Germinal center (tissue), 1 donor: ENCODE results near the gene GOLM1.
"Not testable (repeated sequence)": the region's sequence is repeated elsewhere in the genome, so short reads cannot be mapped to it uniquely, and the experiment has no call there.

Experiments used
- DNase-seq: peaks from one replicate; pipeline ENCODE4 v3.0.0; 2012; ENCODE audit warnings: mixed read lengths, low spot score

Gene GOLM1, protein sequence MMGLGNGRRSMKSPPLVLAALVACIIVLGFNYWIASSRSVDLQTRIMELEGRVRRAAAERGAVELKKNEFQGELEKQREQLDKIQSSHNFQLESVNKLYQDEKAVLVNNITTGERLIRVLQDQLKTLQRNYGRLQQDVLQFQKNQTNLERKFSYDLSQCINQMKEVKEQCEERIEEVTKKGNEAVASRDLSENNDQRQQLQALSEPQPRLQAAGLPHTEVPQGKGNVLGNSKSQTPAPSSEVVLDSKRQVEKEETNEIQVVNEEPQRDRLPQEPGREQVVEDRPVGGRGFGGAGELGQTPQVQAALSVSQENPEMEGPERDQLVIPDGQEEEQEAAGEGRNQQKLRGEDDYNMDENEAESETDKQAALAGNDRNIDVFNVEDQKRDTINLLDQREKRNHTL

DNA sequence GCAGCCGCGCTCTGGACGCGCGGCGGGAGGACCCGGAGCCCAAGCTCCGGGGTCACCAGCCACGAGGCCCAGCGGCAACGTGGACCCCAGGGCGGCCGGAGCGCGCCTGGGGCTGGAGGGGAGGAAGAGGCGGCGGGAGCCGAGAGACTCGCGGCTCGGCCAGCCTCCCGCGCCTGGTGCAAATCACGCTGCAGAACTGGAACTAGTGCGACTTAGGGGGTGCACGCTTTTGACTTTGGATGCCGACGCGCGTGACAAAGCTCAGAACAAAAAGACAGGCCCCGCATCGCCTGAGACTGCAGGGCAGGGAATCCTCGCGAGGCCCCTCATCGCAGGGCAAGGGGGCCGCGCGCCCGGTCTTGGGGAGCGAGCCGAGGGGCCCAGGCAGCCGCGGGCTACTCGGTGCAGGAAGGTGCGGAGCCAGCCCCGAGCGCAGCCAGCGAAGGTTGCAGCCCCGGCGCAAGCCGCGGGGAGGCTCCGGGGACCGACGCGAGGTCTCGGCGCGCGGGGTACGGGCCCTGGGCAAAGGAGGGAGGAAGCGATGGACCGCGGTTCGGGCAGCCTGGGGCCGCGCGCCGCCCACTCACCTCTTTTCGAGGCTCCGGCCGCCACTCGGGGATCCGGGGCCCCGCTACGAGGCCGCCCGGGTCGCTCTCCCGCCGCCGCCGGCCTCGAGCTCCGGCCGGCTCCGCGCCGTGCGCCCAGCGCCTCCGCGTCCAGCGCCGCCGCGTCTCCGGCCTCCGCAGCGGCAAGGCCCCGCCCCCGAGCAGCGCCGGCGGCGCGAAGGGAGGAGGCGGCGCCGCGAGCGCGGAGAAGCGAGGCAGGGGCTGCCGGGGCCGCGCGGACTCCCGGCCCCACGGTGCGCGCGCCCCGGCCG lies at the start of gene GOLM1:
Gene GOLM1, minus strand, starts transcription at position 735 of the 877 bp plus-strand sequence. CDS start 20,238 bp downstream, outside the sequence.
- peak; percentile 47 for DNase-seq

DNA sequence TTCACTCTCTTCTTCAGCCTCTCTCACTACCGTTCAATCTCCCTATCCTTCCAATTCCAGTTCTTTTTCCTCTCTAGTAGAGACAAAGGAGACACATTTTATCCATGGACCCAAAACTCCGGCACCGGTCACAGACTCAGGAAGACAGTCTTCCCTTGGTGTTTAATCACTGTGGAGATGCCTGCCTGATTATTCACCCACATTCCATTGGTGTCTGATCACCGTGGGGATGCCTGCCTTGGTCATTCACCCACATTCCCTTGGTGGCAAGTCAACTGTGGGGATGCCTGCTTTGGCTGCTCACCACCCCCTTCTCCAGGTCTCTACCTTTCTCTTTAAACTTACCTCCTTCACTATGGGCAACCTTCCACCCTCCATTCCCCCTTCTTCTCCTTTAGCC lies 47.3 kb upstream of the GOLM1 start:
- not testable (repeated sequence) for DNase-seq

DNA sequence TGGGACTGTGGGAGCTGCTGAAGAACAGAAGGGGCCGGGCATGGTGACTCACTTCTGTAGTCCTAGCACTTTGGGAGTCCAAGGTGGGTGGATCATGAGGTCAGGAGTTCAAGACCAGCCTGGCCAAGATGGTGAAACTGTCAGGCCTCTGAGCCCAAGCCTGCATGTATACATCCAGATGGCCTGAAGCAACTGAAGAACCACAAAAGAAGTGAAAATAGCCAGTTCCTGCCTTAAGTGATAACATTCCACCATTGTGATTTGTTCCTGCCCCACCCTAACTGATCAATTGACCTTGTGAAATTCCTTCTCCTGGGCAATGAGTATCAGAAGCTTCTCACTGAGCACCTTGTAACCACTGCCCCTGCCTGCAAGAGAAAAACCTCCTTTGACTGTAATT lies 46.6 kb upstream of the GOLM1 start:
- DNase-seq: not testable (repeated sequence)

DNA sequence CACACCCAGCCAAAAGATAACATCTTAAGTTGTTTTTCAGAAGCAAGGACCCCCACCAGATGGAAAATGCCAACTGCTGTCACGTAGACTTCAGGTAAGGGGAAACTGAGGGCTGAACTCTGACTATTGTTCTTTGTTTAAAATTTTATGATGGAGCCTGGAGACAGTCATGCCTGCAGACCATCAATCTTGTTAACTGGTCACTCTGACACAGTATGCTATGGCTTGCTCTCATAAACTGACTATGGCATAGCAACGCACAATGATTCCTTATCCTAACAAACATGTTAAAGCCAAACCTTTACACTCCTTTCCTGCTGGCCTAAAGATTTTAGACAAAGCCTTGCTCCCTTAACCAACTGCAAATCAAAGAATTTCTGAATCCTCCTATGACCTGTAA lies 43.6 kb upstream of the GOLM1 start:
- DNase-seq: no peak

DNA sequence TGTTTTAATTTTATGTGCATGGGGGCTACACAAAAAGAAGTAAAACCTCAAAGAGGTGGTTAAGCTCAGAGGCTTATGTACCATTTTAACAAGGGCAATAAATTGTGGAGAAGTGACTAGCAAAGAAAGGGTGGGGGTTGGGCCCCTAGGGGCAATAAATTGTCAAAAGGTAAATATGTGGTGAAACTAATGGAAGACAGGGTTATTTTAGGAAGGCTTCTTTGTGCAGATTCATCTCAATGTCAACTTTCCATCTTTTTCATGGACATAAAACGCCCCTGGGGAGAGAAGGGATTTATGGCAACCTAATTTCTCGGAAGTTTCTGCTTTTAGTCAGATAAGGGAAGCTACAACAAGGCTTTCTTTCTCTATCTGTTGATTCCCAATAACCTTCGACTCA lies 42.5 kb upstream of the GOLM1 start:
- DNase-seq: no peak

DNA sequence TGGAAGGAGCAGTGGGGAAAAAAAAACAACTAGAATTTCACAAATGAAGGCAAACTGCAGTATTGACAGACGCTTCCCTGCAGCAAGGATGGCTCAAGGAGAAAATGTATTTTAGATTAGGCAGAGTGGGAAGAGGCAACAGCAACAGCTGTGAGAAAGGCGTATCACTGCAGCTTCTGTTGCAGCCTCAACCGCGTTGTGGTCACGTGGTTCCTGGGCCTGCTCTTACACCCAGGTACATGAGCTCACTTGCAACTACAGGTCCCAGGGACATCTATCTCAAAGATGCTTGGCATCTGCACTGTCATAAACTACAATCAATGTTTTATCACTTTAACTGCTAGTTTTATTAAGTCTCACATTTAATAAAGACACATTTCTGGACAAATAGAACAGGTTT lies 36.0 kb upstream of the GOLM1 start:
- no peak for DNase-seq

DNA sequence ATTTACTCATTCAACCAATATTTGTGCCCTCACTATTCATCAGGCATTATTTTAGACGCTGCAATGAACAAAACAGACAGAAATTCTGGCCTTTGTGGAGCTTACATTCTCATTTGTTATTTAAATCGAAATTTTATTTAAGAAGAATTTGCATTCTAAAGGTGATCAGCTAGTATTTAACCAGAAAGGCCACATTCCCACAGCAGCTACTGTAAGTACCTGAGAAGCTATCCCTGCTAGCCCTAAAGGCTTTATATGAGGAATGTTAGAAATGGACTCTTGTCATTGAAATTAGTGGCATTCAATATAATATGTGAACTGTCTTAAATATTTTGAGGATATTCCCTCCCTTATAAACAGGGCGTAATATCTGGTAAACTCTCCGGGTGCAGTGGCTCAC lies 35.0 kb upstream of the GOLM1 start:
- DNase-seq: no peak

DNA sequence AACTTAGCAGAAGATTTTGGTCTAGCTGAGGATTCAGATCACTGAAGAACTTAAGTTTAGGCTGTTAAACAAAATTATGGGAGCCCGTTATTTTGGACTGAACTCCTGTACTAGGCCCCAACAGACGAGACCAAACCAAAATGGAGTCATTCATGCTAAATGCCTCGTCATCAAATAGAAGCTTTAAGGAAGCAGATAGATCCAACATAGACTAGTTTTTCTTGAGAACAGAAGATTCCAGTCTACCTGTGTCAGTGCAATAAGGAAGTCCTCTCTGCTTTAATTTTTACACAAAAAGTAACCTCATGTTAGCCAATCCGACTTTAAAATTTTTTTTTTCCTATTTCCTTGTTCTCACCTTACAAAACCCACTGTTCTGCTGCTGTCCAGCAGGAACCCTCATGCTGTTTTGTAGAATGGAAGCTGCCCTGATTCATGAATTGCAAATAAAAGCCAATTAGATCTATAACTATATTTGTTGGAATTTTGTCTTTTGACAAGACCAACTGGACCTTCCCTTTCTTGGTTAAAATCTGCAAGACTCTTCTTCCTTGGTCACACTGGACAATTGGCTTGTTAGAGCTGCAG lies 29.0 kb upstream of the GOLM1 start:
- DNase-seq: no peak

DNA sequence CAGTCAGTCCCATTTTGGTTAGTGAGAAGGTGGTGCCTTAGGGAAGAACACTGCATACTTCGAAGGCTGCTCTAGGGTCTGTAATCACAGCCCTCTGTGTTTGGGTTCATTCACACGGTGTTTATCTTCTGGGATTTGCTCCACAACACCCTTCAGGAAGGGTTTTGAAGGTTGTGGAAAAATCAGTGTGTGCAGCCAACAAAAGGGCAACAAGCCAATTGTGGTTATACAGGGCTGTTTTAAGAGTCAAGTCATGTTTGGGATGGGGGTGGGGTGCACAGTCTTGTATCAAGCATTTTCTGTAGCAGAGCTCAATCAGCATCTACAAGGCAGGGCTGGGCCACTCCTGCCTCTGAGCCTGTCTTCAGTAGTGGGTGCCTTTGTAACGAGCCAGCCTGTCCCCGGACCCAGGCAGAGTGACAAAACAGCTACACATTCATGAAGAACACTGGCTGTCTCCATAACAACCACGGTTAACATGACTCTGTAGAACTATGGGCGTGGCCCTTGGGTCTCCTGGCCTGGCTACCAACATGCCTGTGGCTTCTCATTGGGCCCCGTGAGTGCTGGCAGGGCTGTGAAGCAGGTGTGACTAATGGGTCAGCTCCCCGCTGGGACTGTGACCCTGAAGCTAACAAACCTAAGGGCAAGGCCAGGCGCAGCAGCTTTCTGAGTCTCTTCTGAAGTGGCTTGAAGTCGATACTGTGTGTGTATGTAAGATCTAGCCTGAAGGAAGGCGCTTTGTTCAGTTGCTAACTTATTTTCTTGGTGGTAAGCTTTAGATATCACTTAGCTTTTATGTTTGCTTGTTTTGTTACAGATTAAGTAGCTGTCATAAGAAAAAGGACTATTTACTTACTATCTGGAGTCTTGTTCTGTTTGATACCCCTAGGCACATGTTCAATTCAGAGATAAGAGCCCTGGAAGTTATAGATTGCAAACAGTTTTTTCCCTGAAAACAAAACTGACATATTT lies 27.9 kb upstream of the GOLM1 start:
- DNase-seq: no peak

DNA sequence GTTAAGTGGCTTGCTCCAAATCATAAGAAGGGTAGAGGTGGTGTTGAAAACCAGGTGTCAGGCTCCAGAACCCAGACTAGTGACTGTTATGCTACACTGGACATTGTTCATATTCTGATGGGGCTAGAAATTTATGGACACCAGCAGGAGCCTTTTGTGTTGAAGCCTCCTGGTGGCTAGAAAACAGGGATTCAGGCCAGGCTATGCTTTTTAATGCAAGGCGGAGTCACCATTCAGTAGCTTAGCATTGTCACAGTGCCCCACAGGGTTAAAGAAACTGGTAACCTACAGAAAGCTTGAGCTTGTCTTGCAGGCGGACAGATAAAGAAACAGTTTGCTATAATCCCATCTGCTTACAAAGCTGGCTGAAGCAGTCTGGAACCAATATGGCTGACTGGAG lies 23.0 kb upstream of the GOLM1 start:
- no peak for DNase-seq

DNA sequence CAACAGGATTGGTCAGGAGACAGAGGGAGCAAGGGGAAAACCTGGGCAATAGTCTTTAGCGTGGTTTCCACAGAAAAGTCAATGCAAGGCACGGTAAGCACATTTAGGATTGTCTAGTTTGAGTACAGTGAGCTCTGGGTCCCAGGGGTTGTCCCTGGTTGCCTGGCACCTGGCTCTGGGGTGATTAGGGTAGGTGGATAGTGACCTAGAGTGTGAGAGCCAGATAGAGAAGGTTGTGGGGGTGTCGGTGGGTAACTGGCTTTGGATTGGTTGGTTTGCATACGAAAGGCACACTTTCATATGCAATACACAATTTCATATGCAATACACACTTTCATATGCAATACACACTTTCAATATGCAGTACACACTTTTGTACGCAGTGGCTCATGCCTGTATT lies 20.1 kb upstream of the GOLM1 start:
- no peak for DNase-seq

DNA sequence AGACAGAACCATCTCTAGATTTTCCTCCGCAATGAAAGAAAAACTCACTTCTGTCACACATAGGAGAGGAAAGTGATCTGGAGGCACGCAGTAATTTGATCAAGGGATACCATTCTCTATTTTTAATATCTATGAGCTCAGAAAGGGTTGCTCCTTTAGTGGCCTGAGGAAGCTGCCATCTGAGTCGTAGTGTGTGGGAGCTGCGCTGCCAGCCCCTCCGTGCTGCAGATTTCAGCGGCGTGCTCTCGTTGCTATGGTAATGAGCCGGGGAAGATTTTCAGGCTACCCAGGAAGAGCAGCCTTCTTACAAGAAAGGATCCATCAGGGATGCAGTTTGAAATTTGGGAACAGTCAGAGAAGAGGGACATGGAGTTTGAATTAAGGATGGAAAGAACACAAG lies 17.1 kb upstream of the GOLM1 start:
- DNase-seq: no peak

DNA sequence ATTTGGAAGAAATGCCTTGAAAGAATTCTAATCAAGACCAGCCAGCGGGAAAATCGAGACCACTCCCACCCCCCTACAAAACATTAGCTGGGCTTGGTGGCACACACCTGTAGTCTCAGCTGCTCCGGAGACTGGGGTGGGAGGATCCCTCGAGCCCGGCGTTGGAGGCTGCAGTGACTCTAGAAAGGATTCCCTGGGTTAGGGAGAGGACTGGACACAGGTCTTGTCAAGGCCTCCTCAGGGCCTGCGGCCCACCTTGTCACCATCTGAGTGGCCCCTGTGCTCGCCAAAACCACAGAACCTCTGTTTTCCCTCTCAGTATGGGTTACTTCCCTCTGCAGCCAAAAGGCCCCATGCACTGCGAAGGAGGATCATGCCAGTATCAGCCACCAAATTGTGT lies 16.5 kb upstream of the GOLM1 start:
- no peak for DNase-seq

DNA sequence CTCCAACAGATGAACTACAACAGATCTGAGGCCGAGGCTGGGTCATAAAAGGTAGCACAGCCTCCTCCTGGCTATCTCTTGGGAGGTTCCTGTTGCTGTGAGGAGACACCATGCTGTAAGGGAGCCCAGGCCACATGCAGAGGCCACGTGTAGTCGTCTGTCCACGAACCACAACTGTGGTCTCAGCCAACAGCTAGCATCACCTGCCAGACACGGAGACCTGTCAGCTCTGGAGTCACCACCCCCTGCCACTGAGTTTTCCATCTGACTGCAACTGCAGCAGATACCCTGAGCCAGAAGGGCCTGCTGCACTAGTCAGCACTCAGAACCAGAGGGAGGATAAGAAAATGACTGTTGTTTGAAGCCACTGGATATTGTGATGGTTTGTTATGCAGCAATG lies 12.7 kb upstream of the GOLM1 start:
- no peak for DNase-seq

DNA sequence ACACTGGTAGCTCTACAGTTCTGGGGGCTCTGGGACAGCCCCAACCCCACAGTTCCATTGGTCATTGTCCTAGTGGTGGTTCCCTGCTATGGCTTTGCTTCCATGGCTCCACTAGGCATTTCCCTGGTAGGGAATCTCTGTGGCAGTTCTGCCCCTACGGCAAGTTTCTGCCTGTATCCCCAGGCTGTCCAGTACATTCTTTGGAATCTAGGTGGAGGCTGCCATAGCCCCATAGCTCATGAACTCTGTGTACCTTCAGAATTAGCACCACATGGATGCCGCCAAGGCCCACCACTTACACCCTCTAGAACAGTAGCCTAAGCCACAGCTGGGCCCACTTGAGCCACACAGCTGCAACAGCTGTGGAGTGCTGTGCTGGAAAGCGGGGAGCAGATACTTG lies 3.3 kb upstream of the GOLM1 start:
- no peak for DNase-seq

DNA sequence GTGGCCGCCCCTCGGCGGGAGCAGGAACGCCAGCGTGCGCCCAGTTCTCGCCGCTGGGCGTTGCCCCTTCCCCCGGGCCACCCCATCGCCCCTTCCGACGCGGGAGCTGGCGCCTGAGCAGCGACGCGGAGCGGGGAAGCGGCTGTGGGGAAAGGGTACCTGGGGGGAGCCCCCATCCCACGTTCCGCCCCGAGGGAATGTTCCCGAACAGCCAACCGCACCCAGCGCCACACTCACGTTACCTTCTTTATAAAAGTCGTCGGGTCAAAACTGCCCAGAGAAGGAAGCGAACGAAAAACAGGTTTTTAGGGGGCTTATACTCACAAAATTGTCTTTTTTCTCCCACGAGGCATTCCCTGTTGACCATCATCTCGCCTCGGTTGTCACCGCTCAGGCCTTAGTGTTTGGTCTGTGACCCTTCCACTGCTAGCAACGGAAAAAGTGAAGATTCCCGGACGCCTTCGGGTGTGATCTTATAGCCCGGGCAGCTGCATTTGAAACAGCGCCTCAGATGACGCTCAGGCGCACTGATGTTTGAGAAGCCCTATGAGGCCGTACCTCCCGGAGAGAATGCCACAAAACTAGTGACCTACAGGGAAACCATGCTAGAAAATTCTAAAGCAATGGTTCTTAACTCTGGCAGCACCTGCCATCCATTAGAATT lies 475 bp upstream of the GOLM1 start:
- DNase-seq: no peak

DNA sequence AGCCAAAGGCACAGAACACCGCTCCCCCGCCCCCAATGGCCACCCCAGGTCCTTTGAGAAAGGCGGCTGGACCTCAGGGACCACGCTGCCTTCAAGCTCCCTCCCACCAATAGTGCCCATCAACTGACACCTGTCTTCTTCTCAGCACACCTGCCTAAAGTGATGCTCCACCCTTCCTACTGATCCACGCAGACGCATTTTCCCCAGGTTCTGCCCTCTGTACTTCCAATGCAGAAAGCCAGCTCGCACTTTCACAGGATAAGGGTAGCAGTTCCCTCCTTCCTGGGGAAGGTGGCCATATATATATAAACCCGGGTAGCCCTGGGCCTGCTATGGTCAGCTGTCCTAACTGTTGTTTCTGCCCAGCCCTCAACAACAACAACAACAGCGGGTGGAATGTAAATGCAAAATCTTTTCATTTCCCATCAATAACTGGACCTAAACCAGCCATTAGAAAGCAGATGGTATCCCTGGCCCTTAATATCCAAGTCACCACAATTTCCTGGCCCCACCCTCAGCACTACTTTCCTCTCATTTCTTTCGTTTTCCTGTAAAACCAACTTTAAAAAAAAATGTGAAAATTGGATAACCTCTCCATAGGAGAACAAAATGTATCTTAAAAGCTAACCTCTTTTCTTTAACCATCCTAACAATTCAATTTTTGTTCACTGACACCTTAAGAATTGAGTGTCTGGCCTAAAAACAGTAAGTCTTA lies 1.7 kb downstream of the GOLM1 start:
- DNase-seq: no peak

DNA sequence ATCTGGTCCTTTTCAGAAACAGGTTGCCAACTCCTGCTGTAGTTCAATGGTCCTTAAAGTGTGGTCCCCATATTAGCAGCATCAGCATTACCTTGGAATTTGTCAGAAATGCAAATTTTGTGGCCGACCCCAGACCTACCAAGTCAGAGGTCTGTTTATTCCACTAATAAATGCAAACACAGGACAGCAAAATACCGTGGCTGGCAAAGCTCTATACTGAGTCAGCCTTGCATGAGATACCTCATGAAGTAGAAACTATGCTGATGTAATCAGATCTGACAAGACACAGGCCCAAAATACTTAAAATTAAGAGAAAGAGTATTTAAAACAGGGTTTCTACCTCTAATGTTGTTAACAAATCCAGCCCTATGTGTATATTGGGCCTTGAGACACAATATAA lies 3.0 kb downstream of the GOLM1 start:
- DNase-seq: no peak

DNA sequence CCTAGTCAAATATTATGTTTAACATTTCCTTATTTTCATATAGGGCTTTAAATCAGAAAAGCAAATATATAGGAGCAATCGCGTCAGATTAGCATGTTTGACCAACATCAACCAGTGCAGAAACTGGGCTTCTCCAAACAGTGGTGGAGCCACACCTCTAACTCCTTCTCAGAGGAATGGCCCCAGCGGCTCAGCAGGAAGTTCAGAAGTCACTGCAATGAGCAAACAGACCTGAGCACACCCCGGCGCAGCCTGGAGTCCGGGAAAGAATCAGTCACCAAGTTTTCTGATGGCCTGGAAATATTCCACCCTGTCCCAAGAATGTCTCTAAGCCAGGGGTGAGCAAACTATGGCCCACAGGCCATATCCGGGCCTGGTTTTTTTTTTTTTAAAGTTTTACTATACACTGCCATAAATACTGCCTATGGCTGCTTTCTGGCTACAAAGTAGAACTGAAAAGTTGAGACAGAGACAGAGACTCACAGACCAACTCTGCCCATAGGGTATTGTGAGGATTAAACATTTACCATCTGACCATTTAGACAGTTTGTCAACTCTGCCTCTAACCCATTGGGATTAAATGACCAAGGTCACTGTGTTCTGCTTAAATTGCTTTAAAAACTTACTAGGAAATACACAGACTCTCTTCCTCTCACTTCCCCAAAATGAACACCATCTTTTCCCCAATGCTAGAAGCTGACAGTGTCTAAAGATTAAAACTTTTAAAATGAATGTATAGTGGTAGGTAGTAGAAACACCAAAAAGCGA lies 5.4 kb downstream of the GOLM1 start:
- no peak for DNase-seq

DNA sequence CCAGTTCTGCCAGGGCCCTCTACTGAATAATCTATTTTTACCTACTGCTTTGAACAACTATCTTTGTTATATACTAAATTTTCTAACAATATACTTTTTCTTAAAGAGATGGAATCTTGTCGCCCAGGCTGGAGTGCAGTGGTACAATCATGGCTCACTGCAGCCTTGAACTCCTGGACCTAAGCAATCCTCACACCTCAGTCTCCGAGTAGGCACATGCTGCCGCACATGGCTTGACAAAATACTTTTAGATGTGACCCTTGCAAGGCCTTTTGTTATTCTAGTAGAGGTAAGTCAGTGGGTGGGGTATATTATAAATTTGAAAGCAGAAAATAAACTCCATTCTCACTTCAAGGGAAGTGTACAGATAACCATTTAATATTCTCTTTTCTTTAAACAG lies 7.9 kb downstream of the GOLM1 start:
- no peak for DNase-seq
